ENCODE data around the gene TRPC3.

The TRPC3 gene

DNA sequence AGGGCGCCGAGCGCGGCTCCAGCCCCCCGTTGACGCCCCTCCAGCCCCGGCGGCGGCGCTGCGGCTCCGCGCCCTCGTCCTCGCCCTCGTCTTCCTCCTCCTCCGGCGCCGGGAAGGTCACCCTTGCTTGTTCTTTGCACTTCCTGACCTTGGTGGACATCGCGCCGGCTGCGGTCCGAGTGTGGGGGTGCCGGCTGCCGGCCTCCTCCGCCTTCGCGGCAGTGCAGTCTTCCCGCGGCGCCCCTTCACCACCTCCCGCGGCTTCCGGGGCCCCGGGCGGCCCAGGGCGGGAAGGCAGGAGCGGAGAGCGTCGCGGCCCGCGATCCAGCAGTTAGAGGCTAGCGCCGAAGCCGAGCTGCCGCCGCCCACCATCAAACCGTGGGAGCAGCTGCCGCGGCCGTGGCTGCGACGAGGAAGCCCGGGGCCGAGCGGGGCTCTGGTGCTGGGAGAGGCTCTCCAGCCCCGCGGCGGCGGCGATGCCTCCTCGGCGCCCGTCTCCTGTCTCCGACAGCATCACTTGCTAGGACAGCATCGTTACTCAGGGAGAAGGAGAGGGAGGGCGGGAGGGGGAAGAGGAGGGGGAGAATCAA is at the start of gene TRPC3:
Gene TRPC3 (minus strand): TSS at position 540 of the 590 bp plus-strand sequence. CDS start 380 bp downstream, at position 160.
- DNase-seq: peak; percentile 48

DNA sequence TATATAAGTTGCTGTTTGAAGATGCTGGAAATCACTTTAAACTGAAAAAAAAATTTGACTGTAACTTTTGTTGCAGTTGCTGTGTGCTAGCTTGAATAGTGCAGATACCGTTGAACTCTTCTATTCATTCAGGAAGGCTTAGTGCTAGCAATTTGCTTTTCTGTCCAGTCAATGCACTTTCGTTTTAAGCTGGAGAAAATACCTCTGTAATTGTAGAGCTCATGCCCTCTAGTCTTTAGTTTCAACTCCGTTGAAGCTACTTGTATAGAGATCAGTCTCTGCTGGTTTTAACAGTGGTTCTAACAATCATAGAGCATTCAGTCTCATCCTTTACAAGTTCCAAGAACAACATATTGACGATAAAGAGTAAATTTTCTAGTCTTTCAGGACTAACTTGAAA is 49.0 kb upstream of the TRPC3 start:
- DNase-seq: no peak

DNA sequence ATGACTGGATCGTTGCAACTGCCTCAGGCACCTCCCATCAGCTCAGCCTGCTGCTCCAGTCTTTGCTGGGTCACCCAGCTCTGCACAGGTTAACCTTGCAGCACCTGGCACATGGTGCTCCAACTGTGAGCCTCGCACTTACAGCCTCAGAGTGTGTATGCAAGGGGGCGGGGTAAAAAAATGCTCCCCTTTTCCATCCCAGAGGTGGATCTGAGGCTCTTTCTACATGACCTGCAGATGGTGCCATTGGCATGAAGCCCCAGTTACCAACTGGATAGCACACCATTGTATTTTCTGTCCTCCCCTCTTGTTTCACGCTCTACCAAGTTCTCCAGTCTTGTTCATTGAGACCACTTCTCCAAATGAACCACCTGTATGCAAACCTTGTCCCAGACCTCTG is 46.2 kb upstream of the TRPC3 start:
- DNase-seq: no peak

DNA sequence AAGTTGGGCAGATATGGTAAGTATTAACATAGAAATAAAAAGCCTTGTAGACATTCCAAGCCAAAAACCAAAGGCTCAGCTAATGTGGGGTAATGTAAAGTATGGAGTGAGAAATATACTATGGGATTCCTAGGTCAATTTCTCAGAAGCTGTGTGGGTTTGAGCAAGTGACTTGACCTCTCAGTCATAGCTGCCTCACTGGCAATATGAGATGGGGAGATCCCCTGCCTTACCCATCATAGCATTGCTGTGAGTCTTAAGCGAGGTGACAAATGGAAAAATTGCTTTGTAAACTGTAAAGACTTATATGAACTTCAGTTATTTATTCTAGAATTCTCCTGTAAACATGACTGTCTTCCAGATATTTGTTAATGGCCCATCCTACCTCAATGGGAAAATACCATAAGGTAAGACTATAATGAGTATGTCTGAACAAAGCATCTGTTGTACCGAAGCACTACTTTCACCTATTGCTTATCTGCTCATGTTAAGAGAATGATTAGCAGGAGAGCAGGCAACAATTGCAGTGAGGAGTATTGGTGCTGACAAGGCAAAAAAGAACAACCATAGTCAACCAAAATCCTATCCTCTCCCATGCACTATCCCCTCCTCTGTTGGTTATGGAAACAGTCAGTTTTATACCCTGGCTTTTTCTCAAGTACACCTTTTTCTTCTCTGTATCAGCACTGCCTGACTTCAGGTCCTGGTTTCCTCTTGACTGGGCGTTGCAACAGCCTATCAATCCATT is 44.1 kb upstream of the TRPC3 start:
- DNase-seq: no peak

DNA sequence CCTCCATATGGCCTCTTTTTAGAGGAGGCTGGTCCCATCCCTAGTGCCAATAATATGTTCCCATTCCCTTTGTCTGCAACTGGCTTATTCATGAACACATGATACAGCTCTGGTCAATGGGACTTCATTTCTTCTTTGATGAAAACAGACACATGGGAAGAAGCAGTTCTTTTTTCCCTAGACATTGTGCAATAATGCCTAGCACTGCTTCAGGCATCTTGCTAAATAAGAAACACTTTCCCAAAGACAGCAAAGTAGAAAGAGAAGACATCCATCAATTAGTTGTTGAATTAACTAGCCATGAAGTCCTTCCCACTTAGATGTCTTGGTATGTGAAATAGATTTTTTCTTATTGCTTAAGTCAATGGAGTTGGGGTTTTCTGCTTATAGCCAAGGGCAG is 40.1 kb upstream of the TRPC3 start:
- no peak for DNase-seq

DNA sequence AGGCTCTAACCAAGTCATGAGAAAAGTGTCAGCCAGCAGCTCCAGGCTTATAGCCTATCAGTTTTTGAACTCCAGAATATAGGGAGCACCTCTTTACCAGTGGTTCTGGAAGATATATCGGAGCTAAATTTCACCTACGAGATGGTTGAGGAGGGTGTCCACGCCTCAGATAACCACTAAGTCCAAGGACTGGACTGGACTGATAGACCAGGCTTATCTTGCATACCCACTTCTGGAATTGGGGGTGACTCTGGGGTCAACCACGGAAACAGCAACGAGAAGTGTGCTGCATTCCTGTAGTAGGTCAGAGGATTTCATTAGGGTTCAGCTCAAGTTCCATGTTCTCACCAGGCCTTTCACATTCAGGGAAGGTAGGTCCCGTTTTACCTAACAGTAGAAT is 38.6 kb upstream of the TRPC3 start:
- no peak for DNase-seq

DNA sequence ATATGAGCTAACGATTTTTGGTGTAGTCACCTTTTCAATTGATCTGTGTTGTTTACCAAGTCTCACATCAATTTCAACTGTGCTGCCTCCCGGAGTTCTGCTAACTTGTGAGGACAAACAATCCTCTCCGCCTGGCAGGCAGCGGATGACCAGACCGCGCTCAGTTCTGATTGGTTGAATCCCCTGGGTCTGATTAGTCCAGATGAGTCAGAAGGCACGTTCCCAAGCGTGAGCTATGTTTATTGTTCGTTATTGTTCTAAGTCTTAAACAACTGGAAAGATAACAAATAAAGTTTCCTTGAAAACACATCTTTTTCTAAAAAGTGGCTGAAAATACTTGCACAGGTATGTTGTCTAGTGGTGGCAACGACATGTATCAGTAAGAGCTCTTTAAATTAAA is 37.9 kb upstream of the TRPC3 start:
- no peak for DNase-seq

DNA sequence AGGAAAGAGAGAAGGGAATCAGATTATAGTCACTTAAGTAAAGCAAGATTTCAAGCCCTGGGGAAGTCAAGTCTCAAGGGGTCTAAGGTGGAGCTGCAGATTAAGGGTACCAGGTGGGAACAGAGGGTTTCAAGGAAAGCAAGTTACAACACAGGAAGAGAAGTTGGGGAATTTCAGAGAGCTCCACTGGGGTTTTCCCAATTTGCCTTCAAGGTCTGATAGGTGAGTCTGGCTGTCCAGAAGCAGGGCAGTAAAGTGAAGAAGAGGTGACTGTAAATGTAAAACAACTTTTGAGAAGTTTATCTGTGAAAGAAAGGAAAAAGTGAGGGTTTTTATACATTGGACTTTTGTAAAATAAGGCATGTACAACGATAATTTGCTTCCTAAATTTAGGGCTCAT is 37.1 kb upstream of the TRPC3 start:
- DNase-seq: no peak

DNA sequence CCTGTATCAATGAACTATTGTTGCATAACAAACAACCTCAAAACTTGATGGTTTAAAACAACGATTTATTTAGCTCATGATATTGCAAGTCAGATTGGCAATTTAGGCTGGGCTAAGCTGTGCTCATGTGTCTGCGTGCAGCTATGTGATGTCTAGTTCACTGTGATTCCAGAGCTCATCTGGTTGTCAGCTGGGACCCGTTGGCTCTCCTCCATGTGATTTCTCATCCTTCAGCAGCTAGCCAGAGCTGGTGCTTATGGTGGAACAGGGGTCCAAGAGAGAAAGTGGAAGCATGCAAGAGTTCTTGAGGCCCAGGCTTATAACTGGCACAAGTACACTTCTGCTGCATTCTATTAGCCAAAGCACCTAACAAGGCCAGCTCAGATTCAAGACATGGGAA is 28.8 kb upstream of the TRPC3 start:
- DNase-seq: no peak

DNA sequence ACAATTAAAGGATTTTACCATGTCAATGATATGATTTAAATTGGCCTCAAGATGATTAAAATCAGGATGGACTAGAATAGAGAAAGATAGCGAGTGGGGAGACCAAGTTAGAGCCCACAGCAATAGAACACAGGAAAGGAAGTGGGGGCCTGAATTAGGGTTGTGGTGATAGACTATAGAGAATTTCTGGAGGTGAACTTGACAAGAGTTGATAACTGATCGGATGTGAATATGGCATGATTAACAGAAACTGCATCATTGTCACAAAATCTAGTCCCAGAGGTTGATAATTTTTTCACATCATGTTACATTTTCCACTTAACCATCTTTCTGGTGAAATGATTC is 26.3 kb upstream of the TRPC3 start:
- no peak for DNase-seq

DNA sequence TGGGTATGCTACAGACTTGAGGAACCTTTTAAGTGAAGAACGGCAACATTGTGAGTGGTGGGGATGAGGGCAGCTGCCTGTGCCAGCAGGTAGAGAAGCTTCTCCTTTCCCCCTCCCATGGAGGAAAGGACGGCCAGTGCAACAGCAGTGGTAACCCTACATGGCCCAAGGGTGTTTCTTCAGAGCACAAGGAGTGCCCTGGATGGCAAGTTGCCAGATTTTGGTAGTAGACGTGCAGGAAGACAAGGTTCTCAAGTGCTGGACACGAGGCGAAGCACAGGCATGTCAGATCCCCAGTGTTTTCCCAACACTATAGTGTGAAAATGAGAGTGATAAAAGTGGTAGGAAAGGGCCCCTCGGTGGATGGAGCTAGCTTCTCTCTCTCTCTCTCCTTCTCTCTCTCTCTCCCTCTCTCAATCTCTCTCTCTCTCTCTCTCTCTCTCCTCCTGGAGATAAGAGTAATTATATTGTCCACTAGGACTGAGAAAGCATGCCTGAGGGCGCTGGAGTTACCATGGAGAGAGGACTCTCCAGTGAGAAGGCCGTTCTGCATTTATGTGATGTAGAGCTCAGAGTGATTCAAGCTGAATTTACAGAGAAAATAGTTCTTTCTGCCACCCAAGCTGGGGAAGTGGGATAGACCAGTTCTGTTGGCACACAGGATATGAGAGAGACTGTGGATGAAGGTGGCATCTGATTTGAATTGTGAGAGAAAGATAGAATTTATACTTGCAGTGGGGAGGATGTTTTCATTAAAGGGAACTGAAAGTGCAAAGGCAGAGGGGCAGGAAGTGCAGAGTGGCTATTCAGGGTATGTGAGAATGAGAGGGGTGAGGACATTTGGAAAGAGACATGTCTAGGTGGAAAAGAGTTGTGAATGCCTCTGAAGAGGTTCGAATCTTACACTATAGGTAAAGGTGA is 25.7 kb upstream of the TRPC3 start:
- DNase-seq: peak; percentile 16

DNA sequence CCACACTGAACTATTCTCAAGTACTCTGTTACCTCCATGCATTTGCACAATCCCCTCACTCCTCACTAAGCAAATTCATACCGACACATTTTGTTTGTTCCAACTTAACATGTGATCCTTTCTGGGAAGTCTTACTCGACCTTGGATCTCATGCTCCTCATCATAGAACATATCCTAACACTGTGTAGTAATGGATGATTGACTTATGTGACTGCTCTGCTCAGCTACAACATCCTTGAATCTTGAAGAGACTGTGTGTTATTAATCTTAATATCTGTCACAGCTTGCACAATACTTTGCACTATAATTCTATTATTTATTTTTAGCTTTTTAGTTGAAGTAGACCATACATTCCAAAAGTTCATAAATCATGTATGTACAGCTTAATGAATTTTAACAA is 23.9 kb upstream of the TRPC3 start:
- DNase-seq: no peak

DNA sequence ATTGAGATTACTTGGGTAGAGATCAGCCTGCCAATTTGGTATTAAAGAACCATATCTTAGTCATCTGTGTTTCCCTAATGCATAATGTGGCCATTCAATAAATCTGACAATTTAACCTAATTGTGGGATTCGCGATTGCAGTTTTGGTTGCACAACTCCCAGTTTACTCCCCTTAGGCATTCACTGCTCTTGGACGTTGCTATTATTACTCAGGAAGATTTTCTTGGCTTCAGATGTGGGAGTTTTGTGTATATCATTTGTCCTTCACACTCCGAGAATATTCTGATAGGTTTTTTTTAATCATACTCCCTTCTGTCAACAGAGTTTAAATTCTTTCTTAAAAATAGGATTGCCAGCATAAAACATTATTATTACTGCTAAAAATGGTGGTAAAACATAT is 22.0 kb upstream of the TRPC3 start:
- DNase-seq: no peak

DNA sequence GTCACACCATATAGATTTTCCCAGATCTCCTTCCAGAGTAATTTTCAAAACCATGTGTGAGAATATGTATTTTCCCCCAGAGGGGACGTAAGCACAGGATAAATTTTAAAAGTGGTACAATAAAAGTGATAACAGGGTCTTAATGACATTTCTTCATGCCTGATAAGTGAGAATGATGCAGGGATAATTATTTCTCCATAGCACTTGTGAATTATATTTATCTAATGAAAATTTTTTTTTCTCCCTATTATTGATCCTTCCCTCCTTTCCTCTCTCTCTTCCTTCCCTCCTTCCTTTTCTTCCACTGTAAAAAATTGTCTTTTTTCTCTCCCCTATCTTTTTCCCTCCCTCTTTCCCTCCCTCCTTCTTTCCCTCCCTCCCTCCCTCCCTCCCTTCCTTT is 17.0 kb upstream of the TRPC3 start:
- DNase-seq: no peak

DNA sequence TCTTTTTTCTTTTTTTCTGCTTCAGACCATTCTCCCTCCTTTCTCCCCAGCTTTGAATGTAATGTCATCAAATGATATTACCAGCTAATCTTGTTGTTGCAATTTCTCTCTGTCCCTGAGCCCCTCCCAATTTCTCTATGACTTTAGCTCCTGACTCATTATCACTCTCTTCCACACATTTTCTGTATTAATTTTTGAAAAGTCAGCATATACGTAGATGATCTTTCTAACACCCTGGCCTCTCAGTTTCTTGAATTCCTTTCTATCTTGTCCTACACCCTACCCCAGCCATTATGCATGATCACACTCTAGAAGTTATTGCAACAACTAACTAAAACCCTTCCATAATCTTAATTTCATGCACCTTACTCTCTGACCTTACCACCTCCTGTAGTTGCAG is 13.1 kb upstream of the TRPC3 start:
- no peak for DNase-seq

DNA sequence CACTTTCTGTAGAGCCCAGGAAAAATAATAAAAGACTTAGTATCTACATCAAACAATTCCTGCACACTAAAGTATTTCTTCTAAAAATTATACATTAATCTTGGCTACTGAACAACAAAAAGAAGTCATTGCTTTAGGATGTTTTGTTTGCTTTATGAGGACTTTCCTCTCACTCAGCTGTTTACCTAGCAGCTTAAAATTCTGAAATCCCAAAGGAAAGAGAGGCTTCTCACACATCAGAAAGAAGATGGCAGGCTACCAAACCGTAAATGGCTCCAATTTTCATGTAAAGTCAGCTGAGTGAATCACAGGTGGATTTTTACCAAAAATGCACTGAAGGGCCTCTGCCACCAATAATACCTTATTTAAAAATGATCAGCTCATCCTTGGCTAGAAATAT is 9.0 kb upstream of the TRPC3 start:
- no peak for DNase-seq

DNA sequence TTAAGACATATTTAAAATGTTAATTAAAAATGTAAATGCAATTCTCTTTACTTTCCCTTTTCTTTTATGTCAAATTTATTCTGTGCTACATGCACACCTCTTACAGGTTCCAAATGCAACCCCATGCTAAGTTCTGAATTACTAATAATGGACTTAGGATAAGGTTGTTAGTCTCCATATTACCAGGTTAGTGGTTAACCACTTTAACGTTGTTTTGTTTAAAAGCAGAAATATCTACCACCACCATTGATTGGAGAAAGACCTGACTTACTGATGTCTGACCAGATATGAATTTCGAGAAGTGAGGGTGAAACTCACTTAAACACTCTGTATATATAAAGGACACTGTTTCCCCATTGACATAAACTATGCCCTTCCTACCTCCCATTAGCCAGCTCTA is 6.9 kb upstream of the TRPC3 start:
- no peak for DNase-seq

DNA sequence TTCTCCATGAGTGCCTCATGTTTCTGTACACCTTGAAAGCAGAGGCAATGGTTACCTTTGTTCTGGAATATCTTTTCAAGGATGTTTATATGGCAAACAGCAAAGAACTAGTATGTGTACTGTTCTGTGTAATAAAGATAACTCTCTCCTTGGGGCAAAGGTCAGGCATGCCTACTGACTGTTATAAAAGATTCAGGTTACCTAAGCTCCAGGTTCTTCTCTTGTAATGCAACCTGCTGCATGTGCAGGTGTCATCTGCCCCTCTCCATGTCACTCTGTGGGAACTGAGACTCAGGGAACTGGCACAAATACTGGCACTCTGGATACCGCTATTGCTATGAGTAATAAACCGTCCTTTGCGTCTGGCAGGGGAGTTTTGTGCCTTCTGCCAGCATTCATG is 5.4 kb upstream of the TRPC3 start:
- no peak for DNase-seq

DNA sequence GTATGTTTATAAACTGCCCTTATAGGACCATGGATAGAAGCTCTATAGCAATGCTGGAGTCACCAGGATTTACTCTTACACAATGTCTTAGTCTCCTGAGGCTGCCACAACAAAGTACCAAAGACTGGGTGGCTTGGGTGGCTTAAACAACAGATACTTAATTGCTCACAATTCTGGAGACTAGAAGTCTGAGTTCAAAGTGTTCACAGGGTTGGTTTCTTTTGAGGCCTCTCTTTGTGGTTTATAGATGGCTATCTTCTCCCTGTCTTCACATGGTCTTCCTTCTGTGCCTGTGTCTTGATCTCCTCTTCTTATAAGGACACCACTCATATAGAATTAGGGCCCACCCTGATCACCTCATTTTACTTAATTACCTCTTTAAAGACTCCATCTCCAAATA is 2.0 kb upstream of the TRPC3 start:
- DNase-seq: no peak

DNA sequence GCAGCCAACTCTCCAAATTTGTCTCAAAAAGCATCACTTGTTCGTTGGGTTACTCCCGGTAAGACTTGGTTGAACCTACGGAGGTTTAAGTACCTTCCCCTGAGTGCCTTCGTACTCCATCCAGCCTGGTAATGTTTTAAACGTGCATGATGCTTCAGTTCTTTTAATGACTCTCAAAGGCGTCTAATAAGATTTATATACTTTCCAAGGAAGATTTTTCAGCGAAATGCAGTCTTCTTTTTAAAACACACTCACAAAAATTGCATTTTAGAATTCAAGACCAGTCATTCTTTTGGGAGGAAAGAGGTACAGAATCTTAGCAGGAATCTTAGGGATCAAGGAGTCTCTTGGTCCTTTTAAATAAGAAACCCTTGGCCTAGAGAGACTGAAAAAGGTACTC is 430 bp upstream of the TRPC3 start:
- DNase-seq: no peak

DNA sequence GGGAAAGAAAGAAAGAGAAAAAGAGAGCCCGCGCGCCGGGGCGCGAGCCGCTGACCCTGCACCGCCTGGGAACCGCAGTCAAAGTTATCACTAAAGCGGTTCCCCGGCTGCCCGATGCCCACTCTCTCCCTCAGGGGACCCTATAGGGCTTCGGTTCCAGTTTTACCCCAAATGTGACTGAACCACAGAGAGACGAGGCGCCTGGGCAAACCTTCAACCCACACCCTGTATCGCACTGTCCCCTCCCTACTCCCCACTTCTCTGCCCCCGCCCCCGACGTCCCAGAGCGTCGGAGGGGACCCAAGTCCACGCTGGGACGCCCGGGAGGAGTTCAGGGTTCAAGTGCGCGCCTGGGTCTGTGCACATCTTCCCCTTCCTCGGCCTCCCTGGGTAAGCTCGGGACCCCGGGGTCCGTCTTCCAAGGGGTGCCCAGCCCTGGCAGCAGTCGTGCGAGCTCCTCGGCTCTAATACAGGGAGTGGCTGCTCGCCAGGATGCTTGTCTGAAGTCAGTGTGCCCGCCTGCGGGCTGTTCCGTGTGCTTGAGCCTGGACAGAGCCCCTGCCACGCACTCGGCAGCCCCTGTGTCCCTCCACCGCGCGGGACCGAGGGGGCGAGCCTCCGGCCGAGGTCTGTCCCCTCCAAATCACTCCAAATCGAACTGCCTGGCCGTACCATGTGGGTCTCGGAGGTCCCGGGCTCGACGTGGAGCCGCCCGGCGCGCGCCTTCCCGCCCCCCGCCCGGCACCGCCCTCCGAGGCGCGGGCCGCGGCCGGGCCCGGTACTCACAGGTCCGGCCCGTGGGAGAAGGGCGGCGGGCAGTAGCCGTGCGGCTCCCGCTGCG is 960 bp downstream of the TRPC3 start:
- DNase-seq: peak; percentile 28

DNA sequence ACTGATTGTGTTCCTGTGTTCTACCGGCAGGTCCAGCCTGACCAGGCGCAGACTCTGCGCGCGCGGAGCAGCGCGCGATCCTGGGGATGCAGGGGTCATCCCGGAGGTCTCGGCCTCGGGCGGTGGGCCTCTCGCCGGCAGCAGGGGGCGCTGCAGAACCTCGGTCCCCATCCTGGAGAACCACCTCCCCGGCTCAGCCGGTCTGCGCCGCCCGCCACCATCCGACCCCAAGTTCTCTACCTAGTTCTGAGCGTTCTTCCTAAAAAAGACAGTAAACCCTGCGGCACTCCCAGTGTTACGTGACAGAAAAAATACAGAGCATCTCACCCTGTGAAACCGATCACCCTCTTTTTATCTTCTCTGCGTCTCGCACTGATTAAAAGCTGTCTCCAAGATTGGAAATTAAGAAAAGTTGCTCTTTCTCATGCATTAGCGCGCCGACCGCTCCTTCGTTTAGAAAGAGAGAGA is 1.6 kb downstream of the TRPC3 start:
- peak; percentile 90 for DNase-seq

DNA sequence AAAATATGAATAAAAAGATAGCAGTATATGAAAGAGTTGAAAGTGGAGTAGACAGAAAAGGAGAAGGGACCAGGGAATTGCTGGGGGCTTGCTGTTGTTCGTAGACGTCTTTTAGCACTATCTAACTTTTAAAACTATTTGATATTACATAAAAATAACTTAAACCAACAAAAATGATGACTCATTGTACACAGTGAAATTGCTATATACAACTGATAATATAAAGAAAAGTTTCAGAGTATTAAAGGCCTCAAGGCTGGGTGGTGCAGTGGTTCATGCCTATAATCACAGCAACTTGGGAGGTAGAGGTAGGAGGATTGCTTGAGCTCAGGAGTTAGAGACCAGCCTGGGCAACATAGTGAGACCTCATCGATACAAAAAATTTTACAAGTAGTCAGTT is 5.2 kb downstream of the TRPC3 start:
- DNase-seq: no peak
